HepG2 (cell line): ENCODE results near the gene LRRC45. TPM values are rescaled to one million over a fixed set of nuclear protein-coding genes. Genes with fewer than 3 reads are reported as not detected.
A peak's percentile ranks its signal among the peaks of the same experiment; 100 is the strongest.

Experiments used
- AKAP8 ChIP-seq: sonication (generic); formaldehyde crosslinking; IDR thresholded peaks from 2 replicates; pipeline ENCODE4 v1.5.1; 2020; ENCODE audit warnings: mild to moderate bottlenecking, missing genetic modification reagents
- HNF4G ChIP-seq, 2 experiments: sonication (generic) in 1 of 2; formaldehyde crosslinking in 1 of 2; IDR thresholded peaks; 2 replicates each; pipeline versions ENCODE4 v1.4.0 to v1.6.1; 2011 to 2020; ENCODE audit warnings: borderline replicate concordance in 2 of 2, low read depth in 2 of 2, mild to moderate bottlenecking in 2 of 2, low read length in 1 of 2, missing genetic modification reagents in 1 of 2, moderate library complexity in 1 of 2
- KDM5B ChIP-seq: sonication (generic); formaldehyde crosslinking; IDR thresholded peaks from 2 replicates; pipeline ENCODE4 v1.4.0; 2020; ENCODE audit warnings: missing genetic modification reagents, mild to moderate bottlenecking, borderline replicate concordance
- MED8 ChIP-seq: sonication (generic); formaldehyde crosslinking; IDR thresholded peaks from 2 replicates; pipeline ENCODE4 v1.8.1; 2023; ENCODE audit warnings: mild to moderate bottlenecking, missing genetic modification reagents; ENCODE audit not compliant: insufficient replicate concordance
- MYC ChIP-seq: sonication (generic); formaldehyde crosslinking; IDR thresholded peaks from 2 replicates; pipeline ENCODE4 v1.9.0; 2021; ENCODE audit warnings: missing genetic modification reagents, borderline replicate concordance
- POGZ ChIP-seq: sonication (generic); formaldehyde crosslinking; IDR thresholded peaks from 2 replicates; pipeline ENCODE4 v1.4.0; 2020; ENCODE audit warnings: mild to moderate bottlenecking, missing genetic modification reagents
- POLR2G ChIP-seq: fragments of 200-400 bp; formaldehyde crosslinking; IDR thresholded peaks from 2 replicates; pipeline ENCODE4 v1.6.1; 2018; ENCODE audit warnings: mild to moderate bottlenecking, low read depth, low read length, moderate library complexity
- RFX5 ChIP-seq: IDR thresholded peaks from 2 replicates; pipeline ENCODE4 v1.6.1; 2011; ENCODE audit warnings: low read depth, low read length, improper control_type of control experiment
- TOPORS ChIP-seq: sonication (generic); formaldehyde crosslinking; IDR thresholded peaks from 2 replicates; pipeline ENCODE4 v1.8.0; 2023; ENCODE audit warnings: mild to moderate bottlenecking, missing genetic modification reagents
- ZC3H4 ChIP-seq: sonication (generic); formaldehyde crosslinking; IDR thresholded peaks from 2 replicates; pipeline ENCODE4 v1.4.0; 2020; ENCODE audit warnings: missing genetic modification reagents, borderline replicate concordance
- ZNF101 ChIP-seq: sonication (generic); formaldehyde crosslinking; IDR thresholded peaks from 2 replicates; pipeline ENCODE4 v1.4.0; 2020; ENCODE audit warnings: mild to moderate bottlenecking, low read depth, missing genetic modification reagents, borderline replicate concordance
- polyA plus RNA-seq, 8 experiments: library from polyadenylated mRNA; depleted of rRNA in 3 of 8; stranded (reverse) in 7 of 8; unstranded in 1 of 8; fragments of >200 nt; fragmentation: Illumina TruSeq in 4 of 8; extraction: Trizol in 4 of 8; gene quantifications; 2 replicates each; pipeline versions ENCODE4 v1.2.1 to v1.2.3, GENCODE V29; 2011 to 2016; ENCODE audit warnings: low read depth in 4 of 8, missing spikeins in 1 of 8, mixed read lengths in 1 of 8; ENCODE audit not compliant: insufficient read depth in 1 of 8
- total RNA-seq, 5 experiments: library from RNA; depleted of rRNA; stranded (reverse); fragments of >200 nt; fragmentation: Illumina TruSeq; extraction: Trizol; gene quantifications; 2 replicates each; pipeline ENCODE4 v1.2.3, GENCODE V29; 2016; ENCODE audit warnings: low read depth in 1 of 5
- TF ChIP-seq, protein P1 (sequence below): IDR thresholded peaks from 2 replicates; pipeline ENCODE4 v1.6.1; 2012; ENCODE audit warnings: low read length, improper control_type of control experiment
- TF ChIP-seq, protein P2 (sequence below): sonication (generic); formaldehyde crosslinking; IDR thresholded peaks from 2 replicates; pipeline ENCODE4 v1.5.0; 2020; ENCODE audit warnings: missing genetic modification reagents, mild to moderate bottlenecking, borderline replicate concordance
- TF ChIP-seq, protein P3 (sequence below): sonication (generic); formaldehyde crosslinking; IDR thresholded peaks from 2 replicates; pipeline ENCODE4 v1.4.0; 2020; ENCODE audit warnings: missing genetic modification reagents
- TF ChIP-seq, protein P4 (sequence below): sonication (generic); formaldehyde crosslinking; IDR thresholded peaks from 2 replicates; pipeline ENCODE4 v1.5.1; 2020; ENCODE audit warnings: missing genetic modification reagents, mild to moderate bottlenecking, borderline replicate concordance
- TF ChIP-seq, protein P5 (sequence below): sonication (generic); formaldehyde crosslinking; IDR thresholded peaks from 2 replicates; pipeline ENCODE4 v1.8.0; 2022; ENCODE audit warnings: mild to moderate bottlenecking, missing genetic modification reagents, moderate library complexity

LRRC45 gene
- total and polyA plus RNA-seq, 2 of the 13 experiments (the other 11 are each of a cell fraction or from before 2014, with no cell fraction given): 11.6 to 48.1 TPM

DNA sequence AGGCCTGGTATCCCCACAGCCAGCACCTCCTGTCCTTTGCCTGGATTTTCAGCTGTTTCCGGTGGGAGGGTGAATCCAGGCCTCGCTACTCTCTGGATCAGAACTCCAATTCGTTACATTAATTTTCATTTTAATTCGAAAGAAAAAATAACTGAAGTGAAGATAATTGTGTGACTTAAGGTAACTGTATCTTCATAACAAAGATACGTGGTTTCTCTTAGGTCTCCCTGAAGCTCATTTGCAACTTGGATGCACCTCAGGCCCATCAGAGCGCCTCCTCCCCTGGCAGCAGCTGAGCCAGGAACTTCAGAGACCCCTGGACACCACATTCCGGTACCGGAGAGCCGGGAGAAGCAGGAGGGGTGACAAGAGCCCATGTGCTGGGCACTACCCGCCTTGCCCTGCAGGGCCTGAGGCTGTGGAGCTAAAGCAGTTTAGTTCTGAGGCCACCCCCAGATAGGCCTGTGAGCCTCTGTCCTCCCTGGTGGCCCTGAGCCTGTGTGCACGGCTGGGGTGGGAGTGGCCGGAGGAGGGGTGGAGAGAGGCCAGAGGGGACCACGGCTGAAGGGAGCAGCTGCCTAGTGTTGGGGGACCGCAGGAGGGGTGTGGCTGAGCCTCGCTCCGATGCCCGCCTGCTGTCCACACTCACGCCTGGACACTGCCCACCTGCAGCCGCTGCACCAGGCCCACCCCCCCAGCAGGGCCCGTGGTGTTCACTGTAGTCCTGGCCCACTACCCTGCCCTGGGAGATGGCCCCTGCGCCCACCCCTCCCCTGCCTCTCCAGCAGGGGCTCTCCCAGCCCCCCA, 53.9 kb downstream of the LRRC45 start (continued):
- TF ChIP-seq, protein P1, sequence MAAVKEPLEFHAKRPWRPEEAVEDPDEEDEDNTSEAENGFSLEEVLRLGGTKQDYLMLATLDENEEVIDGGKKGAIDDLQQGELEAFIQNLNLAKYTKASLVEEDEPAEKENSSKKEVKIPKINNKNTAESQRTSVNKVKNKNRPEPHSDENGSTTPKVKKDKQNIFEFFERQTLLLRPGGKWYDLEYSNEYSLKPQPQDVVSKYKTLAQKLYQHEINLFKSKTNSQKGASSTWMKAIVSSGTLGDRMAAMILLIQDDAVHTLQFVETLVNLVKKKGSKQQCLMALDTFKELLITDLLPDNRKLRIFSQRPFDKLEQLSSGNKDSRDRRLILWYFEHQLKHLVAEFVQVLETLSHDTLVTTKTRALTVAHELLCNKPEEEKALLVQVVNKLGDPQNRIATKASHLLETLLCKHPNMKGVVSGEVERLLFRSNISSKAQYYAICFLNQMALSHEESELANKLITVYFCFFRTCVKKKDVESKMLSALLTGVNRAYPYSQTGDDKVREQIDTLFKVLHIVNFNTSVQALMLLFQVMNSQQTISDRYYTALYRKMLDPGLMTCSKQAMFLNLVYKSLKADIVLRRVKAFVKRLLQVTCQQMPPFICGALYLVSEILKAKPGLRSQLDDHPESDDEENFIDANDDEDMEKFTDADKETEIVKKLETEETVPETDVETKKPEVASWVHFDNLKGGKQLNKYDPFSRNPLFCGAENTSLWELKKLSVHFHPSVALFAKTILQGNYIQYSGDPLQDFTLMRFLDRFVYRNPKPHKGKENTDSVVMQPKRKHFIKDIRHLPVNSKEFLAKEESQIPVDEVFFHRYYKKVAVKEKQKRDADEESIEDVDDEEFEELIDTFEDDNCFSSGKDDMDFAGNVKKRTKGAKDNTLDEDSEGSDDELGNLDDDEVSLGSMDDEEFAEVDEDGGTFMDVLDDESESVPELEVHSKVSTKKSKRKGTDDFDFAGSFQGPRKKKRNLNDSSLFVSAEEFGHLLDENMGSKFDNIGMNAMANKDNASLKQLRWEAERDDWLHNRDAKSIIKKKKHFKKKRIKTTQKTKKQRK: no peak
- peak; percentile 13; the same call in 1 of the 2 replicates for TF ChIP-seq ZNF101
- peak; percentile 29 for TF ChIP-seq MED8
- TF ChIP-seq POGZ: no peak
- 0 out of 2 replicates have a peak, but pooled peaks have one; percentile 61 for TF ChIP-seq ZC3H4 (CRISPR knock-in tag)
- peak; percentile 100 for TF ChIP-seq AKAP8
- peak; percentile 7; the same call in 1 of the 2 replicates for TF ChIP-seq KDM5B (CRISPR knock-in tag)
- TF ChIP-seq, protein P2, sequence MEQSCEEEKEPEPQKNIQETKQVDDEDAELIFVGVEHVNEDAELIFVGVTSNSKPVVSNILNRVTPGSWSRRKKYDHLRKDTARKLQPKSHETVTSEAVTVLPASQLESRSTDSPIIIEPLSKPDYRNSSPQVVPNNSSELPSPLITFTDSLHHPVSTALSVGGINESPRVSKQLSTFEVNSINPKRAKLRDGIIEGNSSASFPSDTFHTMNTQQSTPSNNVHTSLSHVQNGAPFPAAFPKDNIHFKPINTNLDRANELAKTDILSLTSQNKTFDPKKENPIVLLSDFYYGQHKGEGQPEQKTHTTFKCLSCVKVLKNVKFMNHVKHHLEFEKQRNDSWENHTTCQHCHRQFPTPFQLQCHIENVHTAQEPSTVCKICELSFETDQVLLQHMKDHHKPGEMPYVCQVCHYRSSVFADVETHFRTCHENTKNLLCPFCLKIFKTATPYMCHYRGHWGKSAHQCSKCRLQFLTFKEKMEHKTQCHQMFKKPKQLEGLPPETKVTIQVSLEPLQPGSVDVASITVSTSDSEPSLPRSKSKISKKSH (CRISPR knock-in tag): peak; percentile 75; the same call in 1 of the 2 replicates
- TF ChIP-seq, protein P3, sequence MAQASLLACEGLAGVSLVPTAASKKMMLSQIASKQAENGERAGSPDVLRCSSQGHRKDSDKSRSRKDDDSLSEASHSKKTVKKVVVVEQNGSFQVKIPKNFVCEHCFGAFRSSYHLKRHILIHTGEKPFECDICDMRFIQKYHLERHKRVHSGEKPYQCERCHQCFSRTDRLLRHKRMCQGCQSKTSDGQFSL (CRISPR knock-in tag): peak; percentile 64; the same call in 1 of the 2 replicates
- 0 out of 2 replicates have a peak, but pooled peaks have one; percentile 9 for TF ChIP-seq RFX5
- TF ChIP-seq TOPORS (CRISPR knock-in tag): no peak
- TF ChIP-seq MYC (CRISPR knock-in tag): peak; percentile 50; the same call in 1 of the 2 replicates
- TF ChIP-seq, protein P4, sequence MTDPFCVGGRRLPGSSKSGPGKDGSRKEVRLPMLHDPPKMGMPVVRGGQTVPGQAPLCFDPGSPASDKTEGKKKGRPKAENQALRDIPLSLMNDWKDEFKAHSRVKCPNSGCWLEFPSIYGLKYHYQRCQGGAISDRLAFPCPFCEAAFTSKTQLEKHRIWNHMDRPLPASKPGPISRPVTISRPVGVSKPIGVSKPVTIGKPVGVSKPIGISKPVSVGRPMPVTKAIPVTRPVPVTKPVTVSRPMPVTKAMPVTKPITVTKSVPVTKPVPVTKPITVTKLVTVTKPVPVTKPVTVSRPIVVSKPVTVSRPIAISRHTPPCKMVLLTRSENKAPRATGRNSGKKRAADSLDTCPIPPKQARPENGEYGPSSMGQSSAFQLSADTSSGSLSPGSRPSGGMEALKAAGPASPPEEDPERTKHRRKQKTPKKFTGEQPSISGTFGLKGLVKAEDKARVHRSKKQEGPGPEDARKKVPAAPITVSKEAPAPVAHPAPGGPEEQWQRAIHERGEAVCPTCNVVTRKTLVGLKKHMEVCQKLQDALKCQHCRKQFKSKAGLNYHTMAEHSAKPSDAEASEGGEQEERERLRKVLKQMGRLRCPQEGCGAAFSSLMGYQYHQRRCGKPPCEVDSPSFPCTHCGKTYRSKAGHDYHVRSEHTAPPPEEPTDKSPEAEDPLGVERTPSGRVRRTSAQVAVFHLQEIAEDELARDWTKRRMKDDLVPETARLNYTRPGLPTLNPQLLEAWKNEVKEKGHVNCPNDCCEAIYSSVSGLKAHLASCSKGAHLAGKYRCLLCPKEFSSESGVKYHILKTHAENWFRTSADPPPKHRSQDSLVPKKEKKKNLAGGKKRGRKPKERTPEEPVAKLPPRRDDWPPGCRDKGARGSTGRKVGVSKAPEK: peak; percentile 0; the same call in 1 of the 2 replicates
- no peak for TF ChIP-seq HNF4G (IDR thresholded peaks at IDR 0.05; ENCODE audit: borderline replicate concordance, low read depth, low read length)
- no peak for TF ChIP-seq HNF4G (CRISPR knock-in tag; IDR thresholded peaks at IDR 0.05; ENCODE audit: borderline replicate concordance, low read depth)
- TF ChIP-seq, protein P5, sequence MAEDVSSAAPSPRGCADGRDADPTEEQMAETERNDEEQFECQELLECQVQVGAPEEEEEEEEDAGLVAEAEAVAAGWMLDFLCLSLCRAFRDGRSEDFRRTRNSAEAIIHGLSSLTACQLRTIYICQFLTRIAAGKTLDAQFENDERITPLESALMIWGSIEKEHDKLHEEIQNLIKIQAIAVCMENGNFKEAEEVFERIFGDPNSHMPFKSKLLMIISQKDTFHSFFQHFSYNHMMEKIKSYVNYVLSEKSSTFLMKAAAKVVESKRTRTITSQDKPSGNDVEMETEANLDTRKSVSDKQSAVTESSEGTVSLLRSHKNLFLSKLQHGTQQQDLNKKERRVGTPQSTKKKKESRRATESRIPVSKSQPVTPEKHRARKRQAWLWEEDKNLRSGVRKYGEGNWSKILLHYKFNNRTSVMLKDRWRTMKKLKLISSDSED (CRISPR knock-in tag): no peak
- TF ChIP-seq POLR2G: peak; percentile 50
